Measurements from ENCODE around the gene VTI1A. TPM values are rescaled to one million over a fixed set of nuclear protein-coding genes. Genes with fewer than 3 reads are reported as not detected.

VTI1A gene
- total and polyA plus RNA-seq, 2 of the 4 experiments (the other 2 are of a cell fraction), result 9.7 to 24.9 TPM

- no TSS peak for BruUV-seq (replicated peaks)
- Histone ChIP-seq H3K9ac (ENCODE audit: low read depth, low read length) (no peak overlapping the region), H3K4me2 (ENCODE audit: low read depth, low read length) (no peak overlapping the region), H3K79me1 (ENCODE audit: low read depth in 1 of 2, low read length in 2 of 2) (peaks cover 5 to 8% of the 10 kb centered on the region in 2 experiments; a peak in 2 of 4 replicates), H2BK15ac (ENCODE audit: low read depth, low read length) (no peak overlapping the region), H2BK120ac (ENCODE audit: low read depth, low read length) (no peak overlapping the region), H2AFZ (replicated peaks; ENCODE audit: low read length, poor library complexity) (no peak overlapping the region), H2AK9ac (replicated peaks; ENCODE audit: low read depth, low read length, poor library complexity) (no peak overlapping the region), H2BK20ac (ENCODE audit: low read depth, low read length) (no peak overlapping the region), H4K91ac (ENCODE audit: insufficient read depth, low read depth, low read length) (no peak overlapping the region), H3K9me1 (ENCODE audit: insufficient read depth, low read length) (no peaks in the 10 kb centered on the region), H2AK5ac (ENCODE audit: low read depth, low read length) (no peak overlapping the region), H3K9me3 (ENCODE audit: control insufficient read depth, insufficient read depth, low read length) (no peaks in the 10 kb centered on the region), H3K27ac (ENCODE audit: insufficient read depth, low read length) (no peak overlapping the region), H3K4me3 (ENCODE audit: insufficient read depth, low read depth, low read length) (no peak overlapping the region), H4K8ac (ENCODE audit: low read depth in 2 of 2, low read length in 2 of 2) (no peak overlapping the region), H4K5ac (ENCODE audit: low read depth, low read length) (no peak overlapping the region), H3K36me3 (ENCODE audit: control insufficient read depth, insufficient read depth, low read length) (no peaks in the 10 kb centered on the region), H3K27me3 (ENCODE audit: control insufficient read depth, insufficient read depth, low read length) (no peaks in the 10 kb centered on the region), H3K14ac (replicated peaks; ENCODE audit: low read depth, low read length) (no peak overlapping the region), H3K23ac (ENCODE audit: low read depth, low read length) (peak overlapping the region; percentile 20; the same call in 1 of the 2 replicates), H3K4ac (ENCODE audit: low read depth, low read length) (no peak overlapping the region), H3K56ac (ENCODE audit: extremely low read depth, insufficient read depth, low read length) (no peak overlapping the region), H2BK5ac (ENCODE audit: low read depth, low read length, poor library complexity, severe bottlenecking) (no peak overlapping the region), H3K18ac (ENCODE audit: low read depth, low read length) (no peak overlapping the region), H3K4me1 (ENCODE audit: control insufficient read depth, insufficient read depth, low read length) (peaks cover 1% of the 10 kb centered on the region; the same call in 1 of the 2 replicates), H4K20me1 (ENCODE audit: insufficient read depth, low read length) (no peaks in the 10 kb centered on the region)
- intact Hi-C loops (cut with micrococcal nuclease), result no loop called here
- peak; percentile 43 for DNase-seq
- no peak for ATAC-seq (ENCODE audit: low read depth)
- dilution Hi-C loops (cut with HindIII; ENCODE audit: low sequenced_read_pairs, unreplicated experiment), result no loop called here
- ChIA-PET CTCF (interaction anchor here (0.6 to 1.0 kb wide), 3 partner anchors 32 to 826 kb away, joined by 3 to 8 read pairs (median 3); no protein-coding TSS in a partner anchor), POLR2A (ENCODE audit: unreplicated experiment) (no interaction called here)
- in situ Hi-C loops (cut with MboI; ENCODE audit: low sequenced_read_pairs), result loop anchor here (10.0 to 25.0 kb wide), 2 partner anchors 574 to 822 kb away; no protein-coding TSS in a partner anchor
- TF ChIP-seq RAD21 (IDR thresholded peaks at IDR 0.05; ENCODE audit: low read length) (no peak), BHLHE40 (IDR thresholded peaks at IDR 0.05; ENCODE audit: low read depth, low read length) (no peak), CHD1 (IDR thresholded peaks at IDR 0.05; ENCODE audit: low read depth, low read length) (no peak)
- TF ChIP-seq, protein P1, sequence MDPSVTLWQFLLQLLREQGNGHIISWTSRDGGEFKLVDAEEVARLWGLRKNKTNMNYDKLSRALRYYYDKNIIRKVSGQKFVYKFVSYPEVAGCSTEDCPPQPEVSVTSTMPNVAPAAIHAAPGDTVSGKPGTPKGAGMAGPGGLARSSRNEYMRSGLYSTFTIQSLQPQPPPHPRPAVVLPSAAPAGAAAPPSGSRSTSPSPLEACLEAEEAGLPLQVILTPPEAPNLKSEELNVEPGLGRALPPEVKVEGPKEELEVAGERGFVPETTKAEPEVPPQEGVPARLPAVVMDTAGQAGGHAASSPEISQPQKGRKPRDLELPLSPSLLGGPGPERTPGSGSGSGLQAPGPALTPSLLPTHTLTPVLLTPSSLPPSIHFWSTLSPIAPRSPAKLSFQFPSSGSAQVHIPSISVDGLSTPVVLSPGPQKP (IDR thresholded peaks at IDR 0.05; ENCODE audit: borderline replicate concordance, low read depth, low read length), result no peak
- WGBS, 2 experiments (ENCODE audit: extremely low coverage in 2 of 2, insufficient read length in 1 of 2), result 100% methylated on average over 4 of the region's 16 CpGs; no CpG with 5 or more reads in 1 of the 2 experiments
Observed at GRCh38 chr10:112562809-112563663, 116.0 kb downstream of the VTI1A start.

Data from IMR-90 (cell line).